Measurements from ENCODE around the gene TEX22. TPM values are rescaled to one million over a fixed set of nuclear protein-coding genes. Genes with fewer than 3 reads are reported as not detected.

TEX22 gene
- total and polyA plus RNA-seq, 2 donors from 2014 or later = 1.5 to 3.3 TPM

DNA sequence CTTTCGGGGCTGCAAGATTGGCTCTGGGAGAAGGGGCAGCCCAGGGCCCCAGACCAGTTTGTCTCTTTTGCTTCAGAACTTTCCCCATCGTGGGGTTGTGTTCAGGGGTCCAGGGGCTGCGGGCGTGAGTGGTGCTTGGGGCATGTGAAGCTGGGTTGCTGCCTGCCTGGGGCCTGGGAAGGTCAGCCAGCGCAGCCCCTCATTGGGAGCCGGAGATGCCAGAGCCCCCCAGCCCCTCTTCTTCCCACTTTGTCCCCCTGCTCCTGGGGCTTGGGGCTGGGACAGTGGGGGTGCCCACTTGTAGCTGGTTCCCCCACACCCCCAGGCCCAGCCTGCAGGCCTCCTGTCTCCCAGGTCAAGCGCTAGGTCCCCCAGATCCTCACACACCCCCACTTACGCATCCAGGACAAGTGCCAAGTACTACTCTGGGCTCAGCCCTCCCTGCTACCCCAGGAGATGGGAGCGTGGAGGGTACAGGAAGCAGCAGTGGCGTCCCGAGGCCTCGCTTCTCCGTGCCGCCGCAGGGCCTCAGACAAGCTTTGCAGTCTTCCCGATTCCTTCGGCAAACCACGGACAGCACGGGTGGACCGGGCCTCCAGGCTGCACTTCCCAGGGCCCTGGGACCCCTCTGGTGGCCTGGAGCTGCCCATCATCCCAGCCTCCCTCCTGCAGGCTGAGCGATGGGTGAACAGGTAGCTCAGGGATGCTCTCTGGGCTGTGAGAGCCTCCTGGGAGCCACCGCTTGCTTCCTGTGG, 42.3 kb upstream of the TEX22 start:
- TF ChIP-seq, protein P1, sequence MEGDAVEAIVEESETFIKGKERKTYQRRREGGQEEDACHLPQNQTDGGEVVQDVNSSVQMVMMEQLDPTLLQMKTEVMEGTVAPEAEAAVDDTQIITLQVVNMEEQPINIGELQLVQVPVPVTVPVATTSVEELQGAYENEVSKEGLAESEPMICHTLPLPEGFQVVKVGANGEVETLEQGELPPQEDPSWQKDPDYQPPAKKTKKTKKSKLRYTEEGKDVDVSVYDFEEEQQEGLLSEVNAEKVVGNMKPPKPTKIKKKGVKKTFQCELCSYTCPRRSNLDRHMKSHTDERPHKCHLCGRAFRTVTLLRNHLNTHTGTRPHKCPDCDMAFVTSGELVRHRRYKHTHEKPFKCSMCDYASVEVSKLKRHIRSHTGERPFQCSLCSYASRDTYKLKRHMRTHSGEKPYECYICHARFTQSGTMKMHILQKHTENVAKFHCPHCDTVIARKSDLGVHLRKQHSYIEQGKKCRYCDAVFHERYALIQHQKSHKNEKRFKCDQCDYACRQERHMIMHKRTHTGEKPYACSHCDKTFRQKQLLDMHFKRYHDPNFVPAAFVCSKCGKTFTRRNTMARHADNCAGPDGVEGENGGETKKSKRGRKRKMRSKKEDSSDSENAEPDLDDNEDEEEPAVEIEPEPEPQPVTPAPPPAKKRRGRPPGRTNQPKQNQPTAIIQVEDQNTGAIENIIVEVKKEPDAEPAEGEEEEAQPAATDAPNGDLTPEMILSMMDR (IDR thresholded peaks at IDR 0.05; ENCODE audit: borderline replicate concordance, extremely low read depth, insufficient read depth) = no peak
- no peak for DNase-seq
- no peaks in the 10 kb centered on the region for H3K9me3 ChIP-seq (ENCODE audit: control insufficient read depth in 2 of 3, insufficient read depth in 1 of 3, low read length in 3 of 3)
- H3K4me1 ChIP-seq (ENCODE audit: control insufficient read depth in 2 of 3, insufficient read depth in 2 of 3, low read depth in 1 of 3, low read length in 3 of 3) = peaks cover 0 to 4% (median 4%) of the 10 kb centered on the region in 3 donors
- H3K36me3 ChIP-seq (ENCODE audit: control insufficient read depth in 2 of 3, insufficient read depth in 3 of 3, low read length in 3 of 3) = peaks cover 0 to 5% (median 0%) of the 10 kb centered on the region in 3 donors
- H3K27ac ChIP-seq (ENCODE audit: low read depth in 2 of 2, low read length in 2 of 2) = no peak overlapping the region
- H3K4me3 ChIP-seq (ENCODE audit: low read length in 3 of 3) = no peak overlapping the region
- FAIRE-seq = no peak
- intact Hi-C loops (cut with DNase I) = no loop called here
- no peak overlapping the region for H3K9ac ChIP-seq (ENCODE audit: low read length in 3 of 3)
- H3K27me3 ChIP-seq (ENCODE audit: control insufficient read depth, insufficient read depth, low read length) = no peaks in the 10 kb centered on the region

DNA sequence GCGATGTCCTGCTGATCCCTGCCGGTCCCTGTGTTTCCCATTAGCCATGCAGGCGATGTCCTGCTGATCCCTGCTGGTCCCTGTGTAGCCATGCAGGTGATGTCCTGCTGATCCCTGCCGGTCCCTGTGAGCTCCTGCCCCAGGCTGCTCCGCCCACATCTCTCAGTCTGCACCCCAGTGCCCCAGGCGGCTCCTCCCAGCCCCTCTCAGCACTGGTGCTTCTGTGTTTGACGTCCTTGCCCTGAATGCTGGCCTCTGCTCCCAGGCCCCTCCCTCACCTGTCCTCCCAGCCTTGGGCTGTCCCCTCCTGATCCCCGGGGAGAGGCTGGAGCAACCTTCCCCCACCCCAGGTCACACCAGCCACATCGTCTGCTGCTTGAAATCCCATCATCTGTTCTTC, 41.4 kb upstream of the TEX22 start:
- H3K9ac ChIP-seq (ENCODE audit: low read length in 3 of 3) = no peak overlapping the region
- H3K4me3 ChIP-seq (ENCODE audit: low read length in 3 of 3) = no peak overlapping the region
- H3K9me3 ChIP-seq (ENCODE audit: control insufficient read depth in 2 of 3, insufficient read depth in 1 of 3, low read length in 3 of 3) = no peaks in the 10 kb centered on the region
- FAIRE-seq (no peak), DNase-seq (no peak)
- TF ChIP-seq, protein P1 (IDR thresholded peaks at IDR 0.05; ENCODE audit: borderline replicate concordance, extremely low read depth, insufficient read depth) = no peak
- no peaks in the 10 kb centered on the region for H3K27me3 ChIP-seq (ENCODE audit: control insufficient read depth, insufficient read depth, low read length)
- H3K27ac ChIP-seq (ENCODE audit: low read depth in 2 of 2, low read length in 2 of 2) = no peak overlapping the region
- intact Hi-C loops (cut with DNase I) = no loop called here
- H3K36me3 ChIP-seq (ENCODE audit: control insufficient read depth in 2 of 3, insufficient read depth in 3 of 3, low read length in 3 of 3) = peaks cover 0 to 5% (median 0%) of the 10 kb centered on the region in 3 donors
- H3K4me1 ChIP-seq (ENCODE audit: control insufficient read depth in 2 of 3, insufficient read depth in 2 of 3, low read depth in 1 of 3, low read length in 3 of 3) = peaks cover 0 to 2% (median 2%) of the 10 kb centered on the region in 3 donors

DNA sequence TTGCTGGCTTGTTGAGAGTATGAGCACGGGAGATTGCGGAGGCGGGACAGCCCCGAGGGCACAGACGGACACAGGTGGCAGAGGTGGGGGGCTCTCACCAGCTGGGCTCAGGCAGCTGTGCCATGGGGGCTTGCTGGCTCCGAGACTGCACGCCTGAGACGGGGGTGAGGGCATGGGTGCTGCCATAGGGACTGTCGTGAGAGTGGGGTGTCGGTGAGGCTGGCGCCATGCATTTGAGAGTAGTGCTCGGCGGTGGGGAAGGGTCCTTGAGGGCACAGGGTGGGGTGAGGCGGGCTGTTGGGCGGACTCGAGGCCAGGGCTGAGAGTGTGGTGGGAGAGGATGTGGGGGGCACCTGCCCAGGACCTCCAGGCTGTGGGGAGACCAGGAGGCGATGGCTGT, 40.7 kb upstream of the TEX22 start:
- peaks cover 0 to 5% (median 0%) of the 10 kb centered on the region in 3 donors for H3K36me3 ChIP-seq (ENCODE audit: control insufficient read depth in 2 of 3, insufficient read depth in 3 of 3, low read length in 3 of 3)
- no peaks in the 10 kb centered on the region for H3K27me3 ChIP-seq (ENCODE audit: control insufficient read depth, insufficient read depth, low read length)
- H3K27ac ChIP-seq (ENCODE audit: low read depth in 2 of 2, low read length in 2 of 2) = no peak overlapping the region
- intact Hi-C loops (cut with DNase I) = no loop called here
- H3K4me3 ChIP-seq (ENCODE audit: low read length in 3 of 3) = no peak overlapping the region
- H3K9ac ChIP-seq (ENCODE audit: low read length in 3 of 3) = no peak overlapping the region
- no peaks in the 10 kb centered on the region for H3K4me1 ChIP-seq (ENCODE audit: control insufficient read depth in 2 of 3, insufficient read depth in 2 of 3, low read depth in 1 of 3, low read length in 3 of 3)
- TF ChIP-seq, protein P1 (IDR thresholded peaks at IDR 0.05; ENCODE audit: borderline replicate concordance, extremely low read depth, insufficient read depth) = no peak
- FAIRE-seq (no peak), DNase-seq (peak in 1 of 5 donors; percentile 73)
- H3K9me3 ChIP-seq (ENCODE audit: control insufficient read depth in 2 of 3, insufficient read depth in 1 of 3, low read length in 3 of 3) = no peaks in the 10 kb centered on the region
